Measurements from ENCODE around the gene MAGI1.

The MAGI1 gene

GRCh38 chr3:66018057-66019033 is 20.4 kb downstream of the MAGI1 start:
- no peak overlapping the region for H3K27ac ChIP-seq (ENCODE audit: low read depth, low read length)
- H3K4me3 ChIP-seq (ENCODE audit: low read length) = no peak overlapping the region
- H3K27me3 ChIP-seq (ENCODE audit: control insufficient read depth, insufficient read depth, low read length) = no peaks in the 10 kb centered on the region
- H3K9ac ChIP-seq (ENCODE audit: low read length) = no peak overlapping the region
- H3K4me1 ChIP-seq (ENCODE audit: control insufficient read depth, insufficient read depth, low read length) = no peaks in the 10 kb centered on the region
- no peaks in the 10 kb centered on the region for H3K36me3 ChIP-seq (ENCODE audit: control insufficient read depth, insufficient read depth, low read length)

- H3K27ac ChIP-seq (ENCODE audit: low read depth, low read length) = no peak overlapping the region
- no peaks in the 10 kb centered on the region for H3K27me3 ChIP-seq (ENCODE audit: control insufficient read depth, insufficient read depth, low read length)
- no peaks in the 10 kb centered on the region for H3K36me3 ChIP-seq (ENCODE audit: control insufficient read depth, insufficient read depth, low read length)
- H3K9ac ChIP-seq (ENCODE audit: low read length) = no peak overlapping the region
- H3K4me3 ChIP-seq (ENCODE audit: low read length) = no peak overlapping the region
- no peaks in the 10 kb centered on the region for H3K4me1 ChIP-seq (ENCODE audit: control insufficient read depth, insufficient read depth, low read length)
Observed at GRCh38 chr3:66017591-66017990, 21.1 kb downstream of the MAGI1 start.

GRCh38 chr3:66017084-66017483 is 21.6 kb downstream of the MAGI1 start:
- Histone ChIP-seq H3K27me3 (ENCODE audit: control insufficient read depth, insufficient read depth, low read length) (no peaks in the 10 kb centered on the region), H3K27ac (ENCODE audit: low read depth, low read length) (no peak overlapping the region), H3K4me3 (ENCODE audit: low read length) (no peak overlapping the region), H3K4me1 (ENCODE audit: control insufficient read depth, insufficient read depth, low read length) (no peaks in the 10 kb centered on the region), H3K9ac (ENCODE audit: low read length) (no peak overlapping the region), H3K36me3 (ENCODE audit: control insufficient read depth, insufficient read depth, low read length) (no peaks in the 10 kb centered on the region)

- Histone ChIP-seq H3K36me3 (ENCODE audit: control insufficient read depth, insufficient read depth, low read length) (no peaks in the 10 kb centered on the region), H3K27ac (ENCODE audit: low read depth, low read length) (no peak overlapping the region), H3K27me3 (ENCODE audit: control insufficient read depth, insufficient read depth, low read length) (no peaks in the 10 kb centered on the region), H3K4me1 (ENCODE audit: control insufficient read depth, insufficient read depth, low read length) (no peaks in the 10 kb centered on the region), H3K9ac (ENCODE audit: low read length) (no peak overlapping the region), H3K4me3 (ENCODE audit: low read length) (no peak overlapping the region)
Observed at GRCh38 chr3:66015841-66016240, 22.9 kb downstream of the MAGI1 start.

GRCh38 chr3:66014651-66015050 is 24.1 kb downstream of the MAGI1 start:
- no peak overlapping the region for H3K4me3 ChIP-seq (ENCODE audit: low read length)
- no peaks in the 10 kb centered on the region for H3K27me3 ChIP-seq (ENCODE audit: control insufficient read depth, insufficient read depth, low read length)
- H3K27ac ChIP-seq (ENCODE audit: low read depth, low read length) = no peak overlapping the region
- no peaks in the 10 kb centered on the region for H3K4me1 ChIP-seq (ENCODE audit: control insufficient read depth, insufficient read depth, low read length)
- no peak overlapping the region for H3K9ac ChIP-seq (ENCODE audit: low read length)
- no peaks in the 10 kb centered on the region for H3K36me3 ChIP-seq (ENCODE audit: control insufficient read depth, insufficient read depth, low read length)

GRCh38 chr3:66014056-66014455 is 24.7 kb downstream of the MAGI1 start:
- no peaks in the 10 kb centered on the region for H3K36me3 ChIP-seq (ENCODE audit: control insufficient read depth, insufficient read depth, low read length)
- no peak overlapping the region for H3K9ac ChIP-seq (ENCODE audit: low read length)
- H3K27me3 ChIP-seq (ENCODE audit: control insufficient read depth, insufficient read depth, low read length) = no peaks in the 10 kb centered on the region
- no peak overlapping the region for H3K27ac ChIP-seq (ENCODE audit: low read depth, low read length)
- H3K4me1 ChIP-seq (ENCODE audit: control insufficient read depth, insufficient read depth, low read length) = no peaks in the 10 kb centered on the region
- no peak overlapping the region for H3K4me3 ChIP-seq (ENCODE audit: low read length)

GRCh38 chr3:66012711-66013110 is 26.0 kb downstream of the MAGI1 start:
- H3K4me1 ChIP-seq (ENCODE audit: control insufficient read depth, insufficient read depth, low read length) = no peaks in the 10 kb centered on the region
- H3K36me3 ChIP-seq (ENCODE audit: control insufficient read depth, insufficient read depth, low read length) = no peaks in the 10 kb centered on the region
- H3K27ac ChIP-seq (ENCODE audit: low read depth, low read length) = no peak overlapping the region
- H3K4me3 ChIP-seq (ENCODE audit: low read length) = no peak overlapping the region
- H3K27me3 ChIP-seq (ENCODE audit: control insufficient read depth, insufficient read depth, low read length) = no peaks in the 10 kb centered on the region
- H3K9ac ChIP-seq (ENCODE audit: low read length) = no peak overlapping the region

GRCh38 chr3:66010739-66011655 is 27.7 kb downstream of the MAGI1 start:
- Histone ChIP-seq H3K9ac (ENCODE audit: low read length) (no peak overlapping the region), H3K27ac (ENCODE audit: low read depth, low read length) (no peak overlapping the region), H3K4me3 (ENCODE audit: low read length) (no peak overlapping the region), H3K4me1 (ENCODE audit: control insufficient read depth, insufficient read depth, low read length) (no peaks in the 10 kb centered on the region), H3K27me3 (ENCODE audit: control insufficient read depth, insufficient read depth, low read length) (no peaks in the 10 kb centered on the region), H3K36me3 (ENCODE audit: control insufficient read depth, insufficient read depth, low read length) (no peaks in the 10 kb centered on the region)

GRCh38 chr3:66010348-66010738 is 28.4 kb downstream of the MAGI1 start:
- H3K9ac ChIP-seq (ENCODE audit: low read length) = no peak overlapping the region
- no peaks in the 10 kb centered on the region for H3K4me1 ChIP-seq (ENCODE audit: control insufficient read depth, insufficient read depth, low read length)
- no peak overlapping the region for H3K27ac ChIP-seq (ENCODE audit: low read depth, low read length)
- H3K27me3 ChIP-seq (ENCODE audit: control insufficient read depth, insufficient read depth, low read length) = no peaks in the 10 kb centered on the region
- no peak overlapping the region for H3K4me3 ChIP-seq (ENCODE audit: low read length)
- no peaks in the 10 kb centered on the region for H3K36me3 ChIP-seq (ENCODE audit: control insufficient read depth, insufficient read depth, low read length)

- no peak overlapping the region for H3K27ac ChIP-seq (ENCODE audit: low read depth, low read length)
Observed at GRCh38 chr3:66004244-66004643, 34.5 kb downstream of the MAGI1 start.

GRCh38 chr3:66001626-66002025 is 37.1 kb downstream of the MAGI1 start:
- no peak overlapping the region for H3K4me3 ChIP-seq (ENCODE audit: low read length)
- no peaks in the 10 kb centered on the region for H3K4me1 ChIP-seq (ENCODE audit: control insufficient read depth, insufficient read depth, low read length)
- no peaks in the 10 kb centered on the region for H3K27me3 ChIP-seq (ENCODE audit: control insufficient read depth, insufficient read depth, low read length)
- no peak overlapping the region for H3K27ac ChIP-seq (ENCODE audit: low read depth, low read length)
- no peak overlapping the region for H3K9ac ChIP-seq (ENCODE audit: low read length)
- H3K36me3 ChIP-seq (ENCODE audit: control insufficient read depth, insufficient read depth, low read length) = no peaks in the 10 kb centered on the region

More at GRCh38 chr3:66004244-66004643, 34.5 kb downstream of the MAGI1 start:
- Histone ChIP-seq H3K27me3 (ENCODE audit: control insufficient read depth, insufficient read depth, low read length) (no peaks in the 10 kb centered on the region), H3K4me3 (ENCODE audit: low read length) (no peak overlapping the region), H3K9ac (ENCODE audit: low read length) (no peak overlapping the region), H3K4me1 (ENCODE audit: control insufficient read depth, insufficient read depth, low read length) (no peaks in the 10 kb centered on the region), H3K36me3 (ENCODE audit: control insufficient read depth, insufficient read depth, low read length) (no peaks in the 10 kb centered on the region)

GRCh38 chr3:66000506-66000905 is 38.2 kb downstream of the MAGI1 start:
- H3K4me3 ChIP-seq (ENCODE audit: low read length) = no peak overlapping the region
- no peaks in the 10 kb centered on the region for H3K27me3 ChIP-seq (ENCODE audit: control insufficient read depth, insufficient read depth, low read length)
- no peak overlapping the region for H3K27ac ChIP-seq (ENCODE audit: low read depth, low read length)
- H3K36me3 ChIP-seq (ENCODE audit: control insufficient read depth, insufficient read depth, low read length) = no peaks in the 10 kb centered on the region
- no peaks in the 10 kb centered on the region for H3K4me1 ChIP-seq (ENCODE audit: control insufficient read depth, insufficient read depth, low read length)
- H3K9ac ChIP-seq (ENCODE audit: low read length) = no peak overlapping the region
